Iris pigment epithelial cell (primary cell): Measurements from ENCODE around the gene SLC19A1.
A peak's percentile ranks its signal among the peaks of the same experiment; 100 is the strongest.
"Not testable (repeated sequence)": the region's sequence is repeated elsewhere in the genome, so short reads cannot be mapped to it uniquely, and the experiment has no call there.

Source experiments
- DNase-seq: peaks from one replicate; pipeline ENCODE4 v3.0.0-alpha.2; 2011; ENCODE audit warnings: low read depth

Gene SLC19A1

DNA sequence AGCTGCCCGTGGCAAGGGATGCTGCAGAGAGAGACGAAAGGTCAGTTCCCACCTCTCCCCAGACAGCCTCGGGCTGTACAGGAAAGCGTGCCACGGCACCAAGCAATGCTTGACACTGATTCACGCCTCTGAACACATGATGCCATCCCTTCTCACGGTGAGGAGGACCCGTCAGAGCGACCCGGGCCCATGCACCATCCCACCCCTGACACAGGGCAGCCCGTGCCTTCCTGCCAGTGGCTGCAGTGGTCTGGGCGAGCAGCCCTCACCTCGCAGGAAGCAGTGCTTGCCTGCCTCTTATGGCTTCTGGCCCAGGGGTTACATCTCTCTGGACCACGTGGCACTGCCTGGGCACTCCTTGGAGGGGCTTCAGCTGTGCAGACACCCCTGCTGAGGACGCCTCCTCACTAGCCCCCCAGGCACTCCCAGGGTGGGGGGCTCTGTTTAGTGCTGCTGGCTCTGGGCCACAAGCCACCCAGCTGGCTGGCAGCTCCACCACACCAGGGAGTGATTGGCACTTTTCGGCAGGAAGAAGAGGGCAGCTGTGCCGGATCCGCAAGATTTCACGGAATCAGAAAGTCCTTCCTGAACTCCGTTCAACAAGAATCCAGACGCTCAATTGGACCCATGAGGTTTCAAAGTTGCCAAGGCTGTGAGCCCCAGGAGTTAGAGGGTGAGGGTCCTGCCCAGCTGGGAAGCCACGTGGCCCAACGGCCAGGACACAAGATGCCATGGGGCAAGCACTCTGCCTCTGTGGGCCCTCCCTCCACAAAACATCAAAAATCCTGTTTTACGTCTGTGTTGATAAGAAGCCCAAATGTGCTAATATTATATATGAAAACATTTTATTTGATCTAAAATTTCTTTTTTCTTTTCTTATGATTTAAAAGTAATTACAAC lies 34.8 kb upstream of the SLC19A1 start:
- no peak for DNase-seq

DNA sequence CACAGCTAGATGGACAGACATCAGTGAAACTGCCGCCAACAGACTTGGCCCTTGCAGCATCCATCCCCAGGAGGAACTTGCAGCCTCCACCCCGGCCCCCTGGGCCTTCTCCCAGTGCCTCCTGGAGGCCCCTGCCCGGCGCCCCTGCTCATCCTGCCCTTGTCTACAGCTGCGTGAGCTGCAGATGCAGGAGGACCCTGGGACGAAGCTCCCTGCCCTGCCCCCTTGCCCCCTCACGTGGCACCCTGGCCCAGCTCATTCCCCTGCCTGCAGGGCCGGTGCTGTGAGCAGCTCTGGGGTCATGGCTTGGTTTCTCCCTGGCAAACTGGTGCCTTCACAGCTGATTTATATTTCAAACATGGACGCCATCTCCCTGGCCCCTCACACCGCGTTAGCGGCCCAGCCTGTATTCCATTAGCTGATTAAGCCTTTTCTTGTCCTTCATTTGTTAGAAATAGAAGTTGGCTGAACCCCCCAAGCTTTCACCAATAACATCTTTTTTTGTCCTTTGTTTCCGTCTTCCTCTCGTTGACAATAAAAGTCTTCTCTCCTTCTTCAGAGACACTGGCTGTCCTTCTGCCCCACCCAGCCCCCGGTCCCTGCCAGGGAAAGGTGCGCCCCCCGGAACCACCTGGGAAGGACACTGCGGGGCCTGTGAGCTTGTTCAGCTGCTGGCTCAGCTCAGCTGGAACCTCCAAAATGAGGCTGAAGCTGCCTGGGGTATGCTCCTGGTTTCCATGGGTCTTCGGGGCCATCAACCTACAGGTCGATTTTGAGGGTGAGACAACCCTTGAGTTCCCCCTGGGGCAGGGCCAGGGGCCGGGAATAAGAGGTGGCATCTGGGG lies 34.0 kb upstream of the SLC19A1 start:
- DNase-seq, result no peak

GRCh38 chr21:45575304-45575992 lies 33.2 kb upstream of the SLC19A1 start:
- DNase-seq, result no peak

DNA sequence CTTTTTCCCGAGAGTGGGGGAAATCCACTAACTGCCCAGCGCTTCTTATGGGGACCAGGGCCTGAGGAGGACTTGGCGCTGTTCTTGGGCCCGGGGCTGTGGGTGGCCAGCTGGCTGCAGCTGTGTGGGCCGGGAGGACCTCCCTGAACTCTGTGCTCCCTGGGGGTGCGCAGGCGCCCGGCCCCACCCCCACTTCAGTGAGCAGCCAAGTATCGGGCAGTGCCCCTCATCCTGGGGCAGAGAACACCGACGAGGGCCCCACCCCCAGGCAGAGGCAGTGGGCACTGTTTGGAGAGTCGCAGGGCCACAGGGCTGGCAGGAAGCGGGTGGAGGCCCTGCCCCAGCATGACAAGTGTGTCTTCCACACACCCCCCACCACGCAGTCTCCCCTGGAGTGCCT lies 32.5 kb upstream of the SLC19A1 start:
- DNase-seq, result no peak

GRCh38 chr21:45574081-45574501 lies 31.9 kb upstream of the SLC19A1 start:
- DNase-seq, result no peak

DNA sequence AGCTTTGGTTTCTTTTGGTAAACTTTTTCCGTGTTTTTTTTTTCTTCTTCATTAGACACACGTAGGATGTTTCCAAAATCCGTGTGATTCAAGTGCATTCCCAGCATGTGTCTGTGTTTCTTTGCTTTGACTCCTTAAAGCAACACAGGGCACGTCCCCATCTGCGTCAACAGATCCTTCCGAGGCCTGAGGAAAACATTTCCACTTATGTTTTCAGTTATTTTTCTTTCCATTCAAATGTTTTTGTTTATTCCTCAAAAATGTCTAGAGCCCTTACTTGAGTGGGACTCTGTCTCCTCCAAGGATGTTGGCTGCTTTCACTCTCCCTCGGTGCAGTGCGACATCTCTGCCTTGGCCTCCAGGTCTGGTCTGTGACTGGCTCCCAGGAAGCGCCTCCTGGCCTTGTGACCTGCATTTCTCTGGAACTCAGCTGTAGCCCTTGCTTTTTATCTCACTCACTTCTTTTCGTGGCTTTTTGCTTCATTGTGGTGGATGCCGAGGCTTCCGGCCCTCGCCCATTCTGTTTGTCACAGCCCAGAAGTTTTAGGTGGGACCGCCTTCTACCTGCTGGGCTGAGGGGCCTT lies 31.3 kb upstream of the SLC19A1 start:
- peak; percentile 40 for DNase-seq

DNA sequence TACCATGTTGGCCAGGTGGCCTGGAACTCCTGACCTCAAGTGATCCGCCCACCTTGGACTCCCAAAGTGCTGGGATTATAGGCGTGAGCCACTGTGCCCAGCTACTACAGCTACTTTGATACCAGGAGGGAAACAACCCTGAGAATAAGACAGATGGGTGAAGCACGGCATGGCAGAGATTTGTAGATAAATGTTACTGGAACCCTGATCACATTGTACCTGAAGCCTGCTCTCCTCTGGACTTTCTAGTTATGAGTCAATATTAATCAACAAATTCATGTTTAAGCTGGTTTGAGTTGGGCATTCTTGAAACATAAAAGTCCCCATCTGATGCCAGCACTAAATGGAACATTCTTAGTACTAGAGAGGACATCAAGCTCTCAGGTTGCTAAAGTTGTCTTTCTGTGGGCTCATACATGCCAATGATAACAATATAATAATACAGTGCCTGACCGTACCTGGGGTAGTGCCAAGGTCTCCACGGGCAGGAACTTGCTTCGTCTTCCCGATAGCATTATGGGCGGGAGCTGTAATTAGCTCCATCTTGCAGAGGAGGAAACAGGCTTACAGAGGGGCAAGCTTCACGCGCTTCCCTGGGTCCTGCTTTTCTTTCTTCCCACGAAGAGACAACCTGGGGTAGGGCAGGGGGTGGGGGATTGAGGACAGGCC lies 30.7 kb upstream of the SLC19A1 start:
- DNase-seq, result no peak

- no peak for DNase-seq
Observed at GRCh38 chr21:45572231-45572630, 30.0 kb upstream of the SLC19A1 start.

GRCh38 chr21:45571641-45572040 lies 29.4 kb upstream of the SLC19A1 start:
- DNase-seq, result no peak

DNA sequence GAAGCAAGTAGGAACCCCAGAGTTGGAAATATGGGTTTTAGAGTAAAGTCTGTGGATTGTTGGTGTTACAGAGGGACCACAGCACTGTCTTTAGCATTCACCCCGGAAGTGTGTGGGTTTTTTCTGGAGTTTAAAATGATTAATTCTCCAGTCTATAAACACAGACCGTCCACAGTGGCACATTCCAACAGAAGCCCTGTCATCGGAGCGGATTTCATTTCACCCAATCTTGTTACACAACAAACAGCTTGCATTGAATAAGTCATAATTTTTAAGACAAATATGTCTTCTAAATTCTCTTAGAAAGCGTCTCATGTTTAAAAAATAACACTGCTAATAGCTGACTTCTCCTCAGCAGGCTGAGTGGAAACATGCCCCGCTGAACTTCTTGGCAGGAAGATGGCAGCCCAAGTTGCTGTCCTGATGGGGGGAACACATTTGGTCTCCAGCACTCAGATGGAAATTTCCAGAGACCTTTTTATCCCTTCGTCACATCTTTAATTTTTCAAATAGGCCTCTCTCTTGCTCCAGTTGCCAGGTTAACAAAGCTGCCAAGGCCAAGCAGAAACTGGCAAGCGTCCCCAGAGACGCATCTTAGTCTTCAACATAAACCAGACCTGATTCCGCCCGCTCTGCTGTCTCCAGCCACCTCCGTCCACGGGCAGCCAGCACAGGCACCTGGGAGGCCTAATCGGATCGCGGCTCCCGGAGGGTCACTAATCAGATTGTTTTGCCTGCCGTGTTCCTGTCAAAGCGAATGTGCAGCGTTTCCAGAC lies 28.8 kb upstream of the SLC19A1 start:
- peak; percentile 91 for DNase-seq

GRCh38 chr21:45570071-45570470 lies 27.8 kb upstream of the SLC19A1 start:
- DNase-seq, result no peak

DNA sequence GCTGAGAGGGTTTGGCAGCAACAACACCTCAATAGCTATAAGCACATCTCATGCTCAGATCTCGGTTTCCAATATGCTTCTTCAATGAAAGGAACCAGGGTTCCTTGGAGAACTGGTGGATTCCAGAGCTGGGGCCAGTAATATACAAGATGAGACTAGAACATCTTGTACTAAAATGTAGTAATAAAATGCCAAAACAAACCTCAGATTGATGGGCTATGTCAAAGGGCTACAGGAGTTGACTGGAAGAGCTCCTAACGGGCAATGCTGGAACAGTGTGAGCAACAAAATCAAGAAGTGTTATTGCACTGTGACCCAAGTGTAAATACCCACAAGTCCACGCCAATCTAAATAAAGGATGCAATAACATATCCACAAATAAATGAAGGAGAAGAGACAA lies 26.1 kb upstream of the SLC19A1 start:
- no peak for DNase-seq

- DNase-seq, result not testable (repeated sequence)
Observed at GRCh38 chr21:45564137-45564536, 21.9 kb upstream of the SLC19A1 start.

DNA sequence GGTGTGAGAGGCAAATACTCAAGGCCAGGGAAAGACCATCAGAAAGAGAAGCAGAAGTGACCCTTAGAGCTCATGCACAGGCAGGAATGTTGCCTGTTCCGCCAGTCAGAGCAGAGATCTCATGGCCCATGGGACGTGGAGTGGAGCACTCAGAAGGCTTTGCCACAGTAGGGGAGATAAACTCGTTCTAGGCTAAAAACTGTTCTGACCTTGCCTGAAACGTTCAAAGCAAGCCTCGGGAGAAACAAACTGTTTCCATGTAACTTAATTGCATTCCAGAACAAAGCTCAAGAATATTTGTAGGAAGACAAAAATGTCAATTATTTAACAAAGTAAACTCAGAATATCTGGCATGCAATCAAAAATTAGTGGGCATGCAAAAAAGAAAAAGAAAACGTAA lies 20.7 kb upstream of the SLC19A1 start:
- peak; percentile 70 for DNase-seq

GRCh38 chr21:45562402-45562801 lies 20.2 kb upstream of the SLC19A1 start:
- no peak for DNase-seq

- not testable (repeated sequence) for DNase-seq
Observed at GRCh38 chr21:45561241-45561640, 19.0 kb upstream of the SLC19A1 start.

DNA sequence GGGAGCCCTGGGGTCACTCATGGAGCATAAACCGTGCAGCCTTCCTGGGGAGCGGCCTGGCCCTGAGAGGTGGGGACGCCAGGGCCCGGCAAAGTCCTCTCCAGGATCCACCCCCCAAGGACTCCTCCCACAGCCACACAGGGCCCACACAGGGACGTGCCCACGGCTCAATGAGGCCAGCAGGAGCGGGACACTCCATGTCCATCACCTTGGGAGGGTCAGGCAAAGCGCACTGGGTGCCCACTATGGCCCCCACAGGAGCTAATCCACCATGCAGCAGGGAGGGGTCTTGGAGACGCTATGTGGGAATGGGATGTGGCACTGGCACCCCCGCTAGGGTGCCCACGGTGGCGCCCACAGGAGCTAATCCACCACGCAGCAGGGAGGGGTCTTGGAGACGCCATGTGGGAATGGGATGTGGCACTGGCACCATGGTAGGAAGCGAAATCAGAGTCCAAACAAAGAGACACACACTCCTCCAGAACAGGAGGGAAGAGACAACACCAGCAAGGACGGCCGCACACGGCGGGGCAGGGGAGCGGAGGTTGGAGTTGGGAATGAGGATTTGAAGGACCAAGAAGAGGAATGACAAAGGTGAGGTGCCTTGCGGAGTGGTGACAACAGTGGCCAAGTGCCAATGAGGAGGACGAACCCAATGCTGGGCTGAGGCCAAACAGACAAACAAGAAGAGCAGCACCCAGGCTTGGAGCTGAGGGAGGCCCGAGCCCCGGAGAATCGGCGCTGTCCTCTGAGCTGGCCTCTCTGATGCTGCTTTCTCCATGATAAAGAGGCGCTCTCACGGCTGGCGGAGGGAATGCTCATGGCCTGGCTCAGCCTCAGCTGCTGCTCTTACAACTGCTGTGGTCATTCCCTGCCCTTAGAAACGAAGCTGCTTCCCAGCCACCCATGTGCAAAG lies 18.1 kb upstream of the SLC19A1 start:
- no peak for DNase-seq

DNA sequence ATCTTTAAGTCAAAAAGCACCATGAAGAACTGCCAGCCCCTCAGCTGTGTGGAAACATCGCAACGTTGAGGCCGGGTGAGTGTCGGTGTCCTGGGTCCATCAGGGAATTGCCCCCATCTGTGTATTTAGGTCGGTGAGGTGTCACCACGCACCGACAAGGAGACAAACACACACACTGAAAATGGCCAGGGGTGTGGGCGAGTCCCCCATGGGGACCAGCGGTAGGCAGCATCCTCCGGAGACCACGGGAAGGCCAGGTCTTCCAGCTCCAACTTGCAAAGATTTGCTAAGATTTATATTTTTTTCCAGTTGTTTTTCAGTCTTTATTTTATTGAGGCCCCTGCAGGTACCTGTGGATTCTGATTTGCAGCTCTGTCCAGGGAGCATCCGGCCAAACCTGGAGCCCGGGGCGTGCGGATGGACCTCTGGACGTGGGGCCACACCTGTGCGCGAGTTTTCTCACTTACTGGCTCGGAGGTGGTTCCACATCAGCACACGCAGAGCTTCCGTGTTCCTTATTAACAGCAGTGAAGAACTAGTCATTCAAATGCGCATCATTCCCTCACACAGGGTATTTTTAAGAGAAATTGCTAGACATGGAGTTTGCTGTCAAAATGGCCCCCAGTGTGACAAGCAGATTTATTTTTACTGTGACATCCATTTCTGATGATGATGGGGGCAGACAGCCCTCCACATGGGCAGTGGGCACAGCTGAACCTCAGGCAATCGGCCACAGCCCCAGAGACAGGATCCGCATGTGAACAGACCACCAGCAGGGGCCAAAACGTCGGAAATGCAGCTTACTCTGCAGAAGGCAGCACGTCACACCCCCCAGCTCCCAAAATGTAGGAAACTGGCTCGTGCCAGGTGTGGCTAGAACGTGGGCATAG lies 17.2 kb upstream of the SLC19A1 start:
- no peak for DNase-seq
